Type B pancreatic cell (in vitro differentiated cells): ENCODE measurements around the gene BCL3. TPM values are rescaled to one million over a fixed set of nuclear protein-coding genes. Genes with fewer than 3 reads are reported as not detected.
A peak's percentile ranks its signal among the peaks of the same experiment; 100 is the strongest.

Experiments
- DNase-seq: peaks from one replicate; pipeline ENCODE4 v3.0.0; 2021; ENCODE audit warnings: mixed read lengths; ENCODE audit not compliant: unreplicated experiment; ENCODE audit errors: extremely low spot score
- H3K27ac Mint-ChIP-seq: 2 replicates; pipeline ENCODE4 v1.8.0; 2021; ENCODE audit warnings: mild to moderate bottlenecking, mixed read lengths
- H3K27me3 Mint-ChIP-seq: 2 replicates; pipeline ENCODE4 v1.8.0; 2021; ENCODE audit warnings: mixed read lengths
- H3K36me3 Mint-ChIP-seq: 2 replicates; pipeline ENCODE4 v1.8.0; 2021; ENCODE audit warnings: mixed read lengths
- H3K4me1 Mint-ChIP-seq: one replicate; pipeline ENCODE4 v1.8.0; 2021; ENCODE audit warnings: mixed read lengths; ENCODE audit not compliant: unreplicated experiment
- H3K4me3 Mint-ChIP-seq: 2 replicates; pipeline ENCODE4 v1.8.0; 2021; ENCODE audit warnings: mild to moderate bottlenecking, mixed read lengths
- H3K9me3 Mint-ChIP-seq: 2 replicates; pipeline ENCODE4 v1.8.0; 2021; ENCODE audit warnings: mixed read lengths
- total RNA-seq: library from RNA; stranded (reverse); gene quantifications from 2 replicates; pipeline ENCODE4 v1.2.1, GENCODE V29; 2021; ENCODE audit warnings: low replicate concordance
- TF ChIP-seq, protein P1 (sequence below): fragments of 200-600 bp; sonication (generic); conservative IDR thresholded peaks from 2 replicates; pipeline ENCODE4 v1.5.0; 2021; ENCODE audit warnings: antibody characterized with exemption, mild to moderate bottlenecking

Gene BCL3
- total RNA-seq, 1 donor from 2014 or later: 18.9 TPM

- DNase-seq: no peak
- Mint-ChIP-seq H3K4me1 (peaks cover 38% of the 10 kb centered on the region), H3K4me3 (peak overlapping the region; percentile 85), H3K27me3 (peaks cover 58% of the 10 kb centered on the region), H3K36me3 (peaks cover 5% of the 10 kb centered on the region), H3K9me3 (no peaks in the 10 kb centered on the region), H3K27ac (peak overlapping the region; percentile 74)
- TF ChIP-seq, protein P1, sequence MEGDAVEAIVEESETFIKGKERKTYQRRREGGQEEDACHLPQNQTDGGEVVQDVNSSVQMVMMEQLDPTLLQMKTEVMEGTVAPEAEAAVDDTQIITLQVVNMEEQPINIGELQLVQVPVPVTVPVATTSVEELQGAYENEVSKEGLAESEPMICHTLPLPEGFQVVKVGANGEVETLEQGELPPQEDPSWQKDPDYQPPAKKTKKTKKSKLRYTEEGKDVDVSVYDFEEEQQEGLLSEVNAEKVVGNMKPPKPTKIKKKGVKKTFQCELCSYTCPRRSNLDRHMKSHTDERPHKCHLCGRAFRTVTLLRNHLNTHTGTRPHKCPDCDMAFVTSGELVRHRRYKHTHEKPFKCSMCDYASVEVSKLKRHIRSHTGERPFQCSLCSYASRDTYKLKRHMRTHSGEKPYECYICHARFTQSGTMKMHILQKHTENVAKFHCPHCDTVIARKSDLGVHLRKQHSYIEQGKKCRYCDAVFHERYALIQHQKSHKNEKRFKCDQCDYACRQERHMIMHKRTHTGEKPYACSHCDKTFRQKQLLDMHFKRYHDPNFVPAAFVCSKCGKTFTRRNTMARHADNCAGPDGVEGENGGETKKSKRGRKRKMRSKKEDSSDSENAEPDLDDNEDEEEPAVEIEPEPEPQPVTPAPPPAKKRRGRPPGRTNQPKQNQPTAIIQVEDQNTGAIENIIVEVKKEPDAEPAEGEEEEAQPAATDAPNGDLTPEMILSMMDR: no peak
These were observed 3.8 kb downstream of the BCL3 start for GRCh38 chr19:44752123-44752815.

DNA sequence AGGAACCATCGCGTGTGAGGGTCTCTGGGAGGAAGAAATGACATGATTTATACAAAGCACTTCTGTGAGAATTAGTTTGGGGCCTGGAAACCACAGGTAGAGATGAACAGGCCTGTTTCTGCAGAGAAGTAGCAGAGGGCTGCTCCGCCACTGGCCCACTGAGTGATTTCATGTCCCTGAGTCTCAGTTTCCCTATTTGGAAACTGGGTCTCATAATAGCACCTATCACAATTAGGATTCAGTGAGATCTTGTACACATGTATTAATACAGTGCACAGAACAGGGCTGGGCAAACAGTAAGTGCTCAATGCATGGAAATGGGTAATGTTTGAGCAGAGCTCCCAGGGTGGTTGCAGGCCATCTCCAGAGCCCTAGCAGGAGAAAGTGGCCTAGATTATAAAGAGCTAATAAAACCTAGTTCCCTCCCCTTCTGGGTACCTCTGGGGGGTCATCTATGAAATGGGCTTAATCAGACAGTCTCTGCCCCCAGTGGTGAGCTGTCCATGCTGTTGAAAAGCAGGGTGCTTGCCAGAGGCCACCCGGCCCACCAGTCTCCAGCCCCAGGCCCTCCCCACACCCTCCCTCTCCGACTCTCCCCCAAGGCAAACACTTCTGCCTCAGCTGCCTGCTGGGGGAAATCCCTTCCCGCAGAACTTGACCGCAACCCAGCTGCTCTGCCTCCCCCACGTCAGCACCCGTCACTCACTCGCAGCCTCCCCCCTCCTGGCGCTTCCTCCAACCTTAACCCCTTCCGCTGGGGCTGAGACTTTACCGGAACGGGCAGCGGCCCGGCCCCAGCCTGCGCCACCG lies 4.5 kb downstream of the BCL3 start:
- Mint-ChIP-seq H3K4me3 (peak overlapping the region; percentile 85), H3K27ac (peak overlapping the region; percentile 74), H3K27me3 (peaks cover 54% of the 10 kb centered on the region), H3K4me1 (peaks cover 36% of the 10 kb centered on the region), H3K36me3 (peaks cover 5% of the 10 kb centered on the region), H3K9me3 (no peaks in the 10 kb centered on the region)
- no peak for DNase-seq
- TF ChIP-seq, protein P1: peak; percentile 21

DNA sequence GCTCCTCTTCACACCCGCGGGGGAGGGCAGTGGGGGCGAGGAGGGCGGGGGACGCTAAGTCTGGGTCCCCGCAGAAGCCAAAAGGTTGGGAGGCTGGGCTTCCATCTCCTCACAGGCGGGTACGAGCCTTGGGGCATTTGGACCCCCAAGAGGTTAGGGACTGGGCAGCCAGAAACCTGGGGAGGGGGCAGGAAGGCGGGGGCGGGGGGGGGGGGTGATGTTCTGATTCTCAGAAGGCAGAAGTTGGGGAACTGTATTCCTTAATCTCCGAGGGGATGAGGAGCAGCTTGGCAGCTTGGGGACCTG lies 5.1 kb downstream of the BCL3 start:
- H3K27me3 Mint-ChIP-seq: peaks cover 51% of the 10 kb centered on the region
- H3K4me1 Mint-ChIP-seq: peaks cover 39% of the 10 kb centered on the region
- no peaks in the 10 kb centered on the region for H3K9me3 Mint-ChIP-seq
- DNase-seq: no peak
- TF ChIP-seq, protein P1: no peak
- H3K36me3 Mint-ChIP-seq: peaks cover 5% of the 10 kb centered on the region
- H3K27ac Mint-ChIP-seq: peak overlapping the region; percentile 84
- peak overlapping the region; percentile 85 for H3K4me3 Mint-ChIP-seq

GRCh38 chr19:44753932-44754749 lies 5.6 kb downstream of the BCL3 start:
- H3K4me1 Mint-ChIP-seq: peaks cover 38% of the 10 kb centered on the region
- H3K4me3 Mint-ChIP-seq: peak overlapping the region; percentile 82
- H3K9me3 Mint-ChIP-seq: no peaks in the 10 kb centered on the region
- peaks cover 5% of the 10 kb centered on the region for H3K36me3 Mint-ChIP-seq
- no peak for DNase-seq
- peaks cover 49% of the 10 kb centered on the region for H3K27me3 Mint-ChIP-seq
- TF ChIP-seq, protein P1: no peak
- H3K27ac Mint-ChIP-seq: peak overlapping the region; percentile 84

GRCh38 chr19:44754750-44755080 lies 6.2 kb downstream of the BCL3 start:
- DNase-seq: no peak
- peak overlapping the region; percentile 82 for H3K4me3 Mint-ChIP-seq
- H3K27me3 Mint-ChIP-seq: peaks cover 44% of the 10 kb centered on the region
- H3K9me3 Mint-ChIP-seq: no peaks in the 10 kb centered on the region
- H3K27ac Mint-ChIP-seq: peak overlapping the region; percentile 77
- TF ChIP-seq, protein P1: no peak
- H3K36me3 Mint-ChIP-seq: peaks cover 6% of the 10 kb centered on the region
- H3K4me1 Mint-ChIP-seq: peaks cover 34% of the 10 kb centered on the region
